ENCODE results near the gene TEN1. TPM values are rescaled to one million over a fixed set of nuclear protein-coding genes. Genes with fewer than 3 reads are reported as not detected.
A peak's percentile ranks its signal among the peaks of the same experiment; 100 is the strongest.

TEN1 gene
- total RNA-seq, 1 experiment from 2014 or later: 19.3 TPM

DNA sequence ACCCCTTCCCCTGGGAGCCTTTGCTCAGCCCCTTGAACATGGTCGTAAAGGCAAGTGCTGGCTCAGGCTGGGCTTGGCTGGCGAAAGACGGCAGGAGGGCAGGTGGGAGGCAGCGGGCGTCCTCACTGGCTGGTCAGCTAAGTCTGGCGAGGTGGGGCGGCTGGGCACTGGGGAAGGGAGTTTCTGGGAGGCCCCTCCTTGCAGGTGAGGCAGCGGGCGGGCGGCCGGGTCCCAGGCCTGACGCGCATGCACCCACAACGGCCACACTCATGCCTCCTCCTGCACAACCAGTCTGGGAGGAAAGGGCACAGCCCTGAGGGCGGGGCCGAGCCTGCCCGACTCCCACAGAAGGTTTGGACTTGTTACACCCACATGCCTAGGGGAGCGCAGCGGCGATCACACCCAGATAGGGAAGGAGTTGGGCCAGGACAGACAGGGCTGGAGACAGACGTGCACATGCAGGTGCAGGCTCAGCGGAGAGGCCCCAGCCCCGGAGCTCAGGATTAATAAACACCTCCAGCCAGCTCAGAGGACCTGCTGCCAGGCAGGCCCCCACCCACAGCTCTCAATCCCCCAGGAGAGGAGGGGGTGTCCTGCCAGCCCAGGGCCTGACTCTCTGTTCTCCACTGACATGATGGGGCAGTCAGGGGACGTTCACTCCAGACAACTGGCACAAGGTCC is 48.3 kb downstream of the TEN1 start, which contains the start of gene EVPL:
Gene EVPL (minus strand): TSS at position 148 of the 681 bp plus-strand sequence. CDS start 108 bp downstream, at position 40.
- Histone ChIP-seq H2BK15ac (ENCODE audit: low read depth, low read length) (no peak within 1 kb of the TSS), H2AK5ac (ENCODE audit: insufficient read length, low read length) (no peak within 1 kb of the TSS), H3K18ac (ENCODE audit: insufficient read length, low read depth, low read length) (no peak within 1 kb of the TSS), H4K8ac (replicated peaks; ENCODE audit: insufficient read length, low read depth, low read length) (no peak within 1 kb of the TSS), H3K79me1 (ENCODE audit: insufficient read depth, low read depth, low read length, poor library complexity, severe bottlenecking) (no peaks in the 10 kb centered on the region), H3K79me2 (ENCODE audit: insufficient read depth, low read length) (no peaks in the 10 kb centered on the region), H3K4me2 (ENCODE audit: insufficient read depth, insufficient read length, low read length) (no peak within 1 kb of the TSS), H4K20me1 (ENCODE audit: control insufficient read depth, insufficient read depth, insufficient read length) (no peaks in the 10 kb centered on the region), H2BK5ac (ENCODE audit: insufficient read length, low read length) (no peak within 1 kb of the TSS), H3K27me3 (ENCODE audit: insufficient read depth, low read length) (no peaks in the 10 kb centered on the region), H3K23ac (ENCODE audit: insufficient read length, low read depth, low read length) (no peak within 1 kb of the TSS), H3T11ph (ENCODE audit: low read length) (no peak within 1 kb of the TSS), H3K4me1 (ENCODE audit: insufficient read depth, low read length) (peaks cover 2% of the 10 kb centered on the region; the same call in 1 of the 2 replicates), H2BK12ac (ENCODE audit: insufficient read length, low read depth, low read length) (no peak within 1 kb of the TSS), H2BK20ac (ENCODE audit: low read depth, low read length, poor library complexity, severe bottlenecking) (no peak within 1 kb of the TSS), H2BK120ac (ENCODE audit: low read depth, low read length, poor library complexity, severe bottlenecking) (no peak within 1 kb of the TSS), H3K23me2 (ENCODE audit: insufficient read length, low read depth, low read length, poor library complexity, severe bottlenecking) (no peaks in the 10 kb centered on the region), H3K9ac (ENCODE audit: extremely low read depth, insufficient read length, low read length) (no peak within 1 kb of the TSS), H3K9me3 (ENCODE audit: control insufficient read depth, low read depth, low read length) (no peaks in the 10 kb centered on the region), H3K56ac (ENCODE audit: insufficient read length, low read depth, low read length) (no peak within 1 kb of the TSS), H3K4ac (ENCODE audit: low read depth, low read length) (no peak within 1 kb of the TSS), H3K27ac (ENCODE audit: insufficient read length, low read depth, low read length) (no peak within 1 kb of the TSS), H3K14ac (ENCODE audit: insufficient read depth, low read length) (peak within 1 kb of the TSS; percentile 78; the same call in 1 of the 2 replicates), H4K91ac (ENCODE audit: insufficient read length, low read depth, low read length) (no peak within 1 kb of the TSS), H4K5ac (ENCODE audit: insufficient read length, low read depth, low read length) (no peak within 1 kb of the TSS), H2AFZ (ENCODE audit: low read length) (no peak within 1 kb of the TSS)
- Mint-ChIP-seq H3K36me3 (ENCODE audit: insufficient read depth in 1 of 3, low read depth in 3 of 3) (no peaks in the 10 kb centered on the region), H3K4me3 (no peak within 1 kb of the TSS; a peak in 1 of 5 replicates), H3K9me3 (no peaks in the 10 kb centered on the region; a peak in 1 of 5 replicates), H3K27ac (no peak within 1 kb of the TSS; a peak in 1 of 7 replicates), H3K27me3 (ENCODE audit: low read depth) (peaks cover 5% of the 10 kb centered on the region; the same call in 1 of the 2 replicates), H3K4me1 (peaks cover 10 to 18% of the 10 kb centered on the region in 2 experiments)
- TF ChIP-seq, protein P1, sequence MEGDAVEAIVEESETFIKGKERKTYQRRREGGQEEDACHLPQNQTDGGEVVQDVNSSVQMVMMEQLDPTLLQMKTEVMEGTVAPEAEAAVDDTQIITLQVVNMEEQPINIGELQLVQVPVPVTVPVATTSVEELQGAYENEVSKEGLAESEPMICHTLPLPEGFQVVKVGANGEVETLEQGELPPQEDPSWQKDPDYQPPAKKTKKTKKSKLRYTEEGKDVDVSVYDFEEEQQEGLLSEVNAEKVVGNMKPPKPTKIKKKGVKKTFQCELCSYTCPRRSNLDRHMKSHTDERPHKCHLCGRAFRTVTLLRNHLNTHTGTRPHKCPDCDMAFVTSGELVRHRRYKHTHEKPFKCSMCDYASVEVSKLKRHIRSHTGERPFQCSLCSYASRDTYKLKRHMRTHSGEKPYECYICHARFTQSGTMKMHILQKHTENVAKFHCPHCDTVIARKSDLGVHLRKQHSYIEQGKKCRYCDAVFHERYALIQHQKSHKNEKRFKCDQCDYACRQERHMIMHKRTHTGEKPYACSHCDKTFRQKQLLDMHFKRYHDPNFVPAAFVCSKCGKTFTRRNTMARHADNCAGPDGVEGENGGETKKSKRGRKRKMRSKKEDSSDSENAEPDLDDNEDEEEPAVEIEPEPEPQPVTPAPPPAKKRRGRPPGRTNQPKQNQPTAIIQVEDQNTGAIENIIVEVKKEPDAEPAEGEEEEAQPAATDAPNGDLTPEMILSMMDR (conservative IDR thresholded peaks at IDR 0.05): no peak
- WGBS (ENCODE audit: extremely low coverage, insufficient read length, low lambda C conversion rate): no CpG with 5 or more reads among the region's 24 CpGs
- peak; percentile 58 for DNase-seq

All from H9 (cell line).